ENCODE measurements around the gene RNF114. TPM values are rescaled to one million over a fixed set of nuclear protein-coding genes. Genes with fewer than 3 reads are reported as not detected.
A peak's percentile ranks its signal among the peaks of the same experiment; 100 is the strongest.

RNF114 gene
- total and polyA plus RNA-seq, 12 donors = 26.9 to 201 (median 68.9) TPM

- H3K36me3 ChIP-seq (replicated peaks in 1 of 2) = peaks cover 0 to 48% of the 10 kb centered on the region in 2 donors
Measured at GRCh38 chr20:49905415-49906091, 30.6 kb upstream of the RNF114 start.

DNA sequence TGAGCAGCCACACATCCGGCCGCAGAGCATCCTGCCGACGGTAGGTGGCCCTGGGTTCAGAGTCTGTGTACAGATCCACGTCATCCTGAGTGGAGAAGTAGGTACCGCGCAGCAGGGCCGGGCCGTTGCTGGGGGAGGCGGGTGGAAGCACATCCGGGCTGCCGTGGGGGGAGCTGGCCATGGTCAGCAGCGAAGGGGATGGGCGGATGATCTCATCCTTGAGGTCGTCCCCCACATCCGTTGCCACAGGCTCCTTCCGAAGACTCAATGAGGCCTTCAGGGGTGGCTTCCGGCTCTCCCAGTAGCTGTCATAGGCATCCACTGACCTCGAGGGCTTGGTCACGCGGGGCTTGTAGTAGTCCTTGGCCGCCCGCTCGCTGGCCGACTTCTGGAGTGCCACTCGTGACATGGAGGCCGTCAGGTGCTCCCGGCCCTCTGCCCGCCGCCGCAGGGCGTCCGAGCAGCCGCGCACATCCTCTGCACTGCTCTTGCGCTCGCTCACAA, 30.0 kb upstream of the RNF114 start:
- peaks cover 9 to 15% of the 10 kb centered on the region in 2 donors for H3K4me1 ChIP-seq (replicated peaks in 1 of 2)
- intact Hi-C loops (cut with DNase I) = no loop called here
- WGBS, 4 donors = 85 to 94% (median 91%) methylated on average over 4 to 37 of the region's 37 CpGs
- no peaks in the 10 kb centered on the region for H3K27me3 ChIP-seq
- H3K4me3 ChIP-seq = no peak overlapping the region
- TF ChIP-seq POLR2A (IDR thresholded peaks at IDR 0.05) (no peak), CTCF (IDR thresholded peaks at IDR 0.05) (no peak)
- H3K36me3 ChIP-seq (replicated peaks in 1 of 2) = peaks cover 0 to 48% of the 10 kb centered on the region in 2 donors
- peak in 2 of 7 donors; percentile 23 to 32 for DNase-seq
- H3K9me3 ChIP-seq (replicated peaks in 1 of 3) = no peaks in the 10 kb centered on the region
- no peak overlapping the region for H3K27ac ChIP-seq

More at GRCh38 chr20:49905415-49906091, 30.6 kb upstream of the RNF114 start:
- Histone ChIP-seq H3K27ac (no peak overlapping the region), H3K9me3 (replicated peaks in 1 of 3) (no peaks in the 10 kb centered on the region), H3K4me1 (replicated peaks in 1 of 2) (peaks cover 9 to 14% of the 10 kb centered on the region in 2 donors), H3K4me3 (no peak overlapping the region), H3K27me3 (no peaks in the 10 kb centered on the region)
- no peak for TF ChIP-seq POLR2A (IDR thresholded peaks at IDR 0.05)
- no peak for TF ChIP-seq CTCF (IDR thresholded peaks at IDR 0.05)
- peak in 1 of 7 donors; percentile 18 for DNase-seq
- intact Hi-C loops (cut with DNase I) = no loop called here
- 93 to 94% (median 94%) methylated on average over 23 to 29 of the region's 29 CpGs for WGBS, 4 donors

DNA sequence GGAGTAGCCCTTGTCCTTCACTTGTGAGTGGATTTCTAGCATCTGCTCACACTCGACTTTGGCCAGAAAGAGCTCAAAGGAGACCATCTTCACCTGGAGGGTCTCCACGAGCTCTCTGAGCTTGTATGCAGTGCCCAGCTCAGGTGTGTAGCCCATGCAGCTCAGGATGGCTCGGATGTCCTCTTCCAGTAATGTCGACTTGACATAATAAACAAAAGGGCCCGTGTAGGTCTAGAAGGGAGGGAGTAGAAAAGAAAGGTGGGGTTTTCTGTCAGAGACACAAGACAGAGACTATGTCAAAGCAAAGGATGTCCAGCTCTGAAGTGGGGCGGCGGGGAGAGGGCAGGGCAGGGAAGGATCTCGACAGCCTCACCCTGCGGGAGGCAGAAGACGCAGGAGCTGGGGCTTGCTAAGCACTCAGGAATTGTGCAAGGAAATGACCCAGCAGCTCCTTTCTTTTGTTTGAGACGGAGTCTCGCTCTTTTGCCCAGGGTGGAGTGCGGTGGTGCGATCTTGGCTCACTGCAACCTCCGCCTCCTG, 29.5 kb upstream of the RNF114 start:
- peaks cover 0 to 48% of the 10 kb centered on the region in 2 donors for H3K36me3 ChIP-seq (replicated peaks in 1 of 2)
- DNase-seq = no peak
- intact Hi-C loops (cut with DNase I) = no loop called here
- TF ChIP-seq CTCF (IDR thresholded peaks at IDR 0.05) (no peak), POLR2A (IDR thresholded peaks at IDR 0.05) (no peak)
- no peaks in the 10 kb centered on the region for H3K9me3 ChIP-seq (replicated peaks in 1 of 3)
- WGBS, 4 donors = 86 to 93% (median 90%) methylated on average over 12 to 15 of the region's 15 CpGs
- no peaks in the 10 kb centered on the region for H3K27me3 ChIP-seq
- H3K4me1 ChIP-seq (replicated peaks in 1 of 2) = peaks cover 9 to 15% of the 10 kb centered on the region in 2 donors
- no peak overlapping the region for H3K27ac ChIP-seq
- H3K4me3 ChIP-seq = no peak overlapping the region

GRCh38 chr20:49907405-49908257, 28.6 kb upstream of the RNF114 start:
- Histone ChIP-seq H3K4me3 (no peak overlapping the region), H3K36me3 (replicated peaks in 1 of 2) (peaks cover 0 to 48% of the 10 kb centered on the region in 2 donors), H3K27ac (no peak overlapping the region), H3K27me3 (no peaks in the 10 kb centered on the region), H3K9me3 (replicated peaks in 1 of 3) (no peaks in the 10 kb centered on the region), H3K4me1 (replicated peaks in 1 of 2) (peaks cover 9 to 24% of the 10 kb centered on the region in 2 donors)
- intact Hi-C loops (cut with DNase I) = no loop called here
- TF ChIP-seq CTCF (IDR thresholded peaks at IDR 0.05) (no peak), POLR2A (IDR thresholded peaks at IDR 0.05) (no peak)
- DNase-seq = no peak
- WGBS, 4 donors = 88 to 93% (median 91%) methylated on average over 16 to 19 of the region's 19 CpGs
